Stomach (tissue), 9 donors: ENCODE data around the gene IQCB1. TPM values are rescaled to one million over a fixed set of nuclear protein-coding genes. Genes with fewer than 3 reads are reported as not detected.
A peak's percentile ranks its signal among the peaks of the same experiment; 100 is the strongest.

Source experiments
- DNase-seq, 2 donors: peaks; one replicate each; pipeline versions ENCODE4 v3.0.0 to v3.0.0-alpha.2; 2013 to 2019
- H3K27ac ChIP-seq, 5 donors: fragments of 200-600 bp in 4 of 5; sonication (generic) in 4 of 5; one replicate each; pipeline ENCODE4 v1.5.1; 2013 to 2019; ENCODE audit warnings: mild to moderate bottlenecking in 1 of 5, moderate library complexity in 1 of 5
- H3K27me3 ChIP-seq, 3 donors: fragments of 200-600 bp; sonication (generic); one replicate each; pipeline ENCODE4 v1.5.1; 2017 to 2019; ENCODE audit warnings: mixed run types in 1 of 3
- H3K36me3 ChIP-seq, 4 donors: fragments of 200-600 bp; sonication (generic); 1 replicate in 3 of 4; 2 replicates in 1 of 4; pipeline ENCODE4 v1.5.1; 2016 to 2019
- H3K4me1 ChIP-seq, 4 donors: fragments of 200-600 bp; sonication (generic); one replicate each; pipeline ENCODE4 v1.5.1; 2016 to 2019
- H3K4me3 ChIP-seq, 4 donors: fragments of 200-600 bp; sonication (generic) in 3 of 4; one replicate each; pipeline ENCODE4 v1.5.1; 2016 to 2019; ENCODE audit warnings: mild to moderate bottlenecking in 1 of 4
- H3K9me3 ChIP-seq, 4 donors: fragments of 200-600 bp; sonication (generic); one replicate each; pipeline ENCODE4 v1.5.1; 2016 to 2019
- EP300 ChIP-seq: sonication (generic); formaldehyde crosslinking; IDR thresholded peaks from one replicate; pipeline ENCODE4 v1.6.1; 2017; ENCODE audit warnings: antibody characterized with exemption
- POLR2A ChIP-seq, 4 donors: fragments of 450-650 bp; IDR thresholded peaks; one replicate each; pipeline ENCODE4 v1.6.1; 2016; ENCODE audit warnings: antibody characterized with exemption in 4 of 4, control low read depth in 2 of 4, mild to moderate bottlenecking in 1 of 4, moderate library complexity in 1 of 4
- POLR2AphosphoS5 ChIP-seq, 3 donors: sonication (generic); formaldehyde crosslinking; IDR thresholded peaks; one replicate each; pipeline ENCODE4 v1.6.1; 2016; ENCODE audit warnings: antibody characterized with exemption in 3 of 3
- WGBS, 5 donors: extraction: QIAGEN DNeasy Blood & Tissue Kit in 3 of 5; methylation state at CpG; one replicate each; pipeline versions ENCODE4 v1.1.5 to v1.1.7; 2013 to 2018; 5-methylcytosine and 5-hydroxymethylcytosine counted together
- intact Hi-C: fragments of 100-400 bp; cut with DNase I; formaldehyde crosslinking; loops from one replicate; pipeline ENCODE4 v1.15.1; 2023; ENCODE audit warnings: low total_unique reads
- polyA plus RNA-seq, 3 donors: library from polyadenylated mRNA; stranded (reverse); fragments of 200-250 nt; gene quantifications; one replicate each; pipeline ENCODE4 v1.2.3, GENCODE V29; 2013
- total RNA-seq, 5 donors: library from RNA; depleted of rRNA; stranded (reverse); fragments of >200 nt; gene quantifications; one replicate each; pipeline versions ENCODE4 v1.1.0 to v1.2.3, GENCODE V29; 2014 to 2016
- TF ChIP-seq, protein P1 (sequence below), 7 experiments: fragments of 450-650 bp in 4 of 7; fragments of 200-600 bp in 3 of 7; sonication (generic) in 3 of 7; IDR thresholded peaks; one replicate each; pipeline ENCODE4 v1.5.1; 2016 to 2019; ENCODE audit warnings: antibody characterized with exemption in 7 of 7, control low read depth in 2 of 7, mild to moderate bottlenecking in 1 of 7
- donor health status: healthy with polysubstance abuse.
- donor health status: Bipolar disorder and iron deficiency.
- donor health status: healthy.

The IQCB1 gene
- total and polyA plus RNA-seq, 8 donors, result 1.8 to 40.6 (median 8.8) TPM

DNA sequence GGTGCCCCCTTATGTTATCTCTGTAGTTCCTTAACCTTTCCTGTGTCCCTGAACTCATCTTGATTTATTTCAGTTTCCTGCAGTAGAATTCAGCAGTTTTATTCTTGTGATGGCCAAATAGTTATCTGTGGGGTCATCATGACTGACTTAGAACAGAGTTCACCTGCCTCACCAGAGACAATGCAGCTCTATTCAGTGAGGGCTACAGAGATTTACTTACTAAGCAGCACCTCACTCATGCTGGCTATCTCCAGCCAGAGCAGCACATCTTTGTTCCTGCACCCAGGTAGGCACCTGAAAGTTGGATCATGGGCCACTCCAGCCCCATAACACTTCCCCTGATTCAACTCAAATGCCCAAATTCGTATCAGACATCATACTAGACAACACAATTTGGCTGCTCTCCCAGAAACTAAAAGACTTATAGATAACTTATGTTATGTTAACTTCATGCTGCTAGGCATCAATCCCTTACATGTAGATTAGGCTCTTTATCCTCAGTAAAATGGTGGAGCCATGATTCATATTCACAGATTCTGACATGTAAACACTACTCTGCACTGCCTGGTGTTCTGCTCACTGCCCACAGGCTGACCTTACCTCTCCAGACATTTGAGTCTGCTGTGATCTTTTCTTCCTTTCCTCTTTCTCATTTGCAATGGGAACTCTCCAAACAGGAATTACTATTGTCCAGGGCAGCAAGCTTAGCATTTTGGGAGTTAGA, 76.0 kb downstream of the IQCB1 start:
- intact Hi-C loops, result no loop called here
- H3K4me1 ChIP-seq, result no peaks in the 10 kb centered on the region
- no peaks in the 10 kb centered on the region for H3K27me3 ChIP-seq
- H3K36me3 ChIP-seq, result no peaks in the 10 kb centered on the region
- no peak overlapping the region for H3K27ac ChIP-seq
- H3K9me3 ChIP-seq, result no peaks in the 10 kb centered on the region
- H3K4me3 ChIP-seq, result no peak overlapping the region
- WGBS, 5 donors, result 17 to 50% (median 23%) methylated on average over 1 of the region's 1 CpG
- TF ChIP-seq EP300 (no peak), POLR2AphosphoS5 (IDR thresholded peaks at IDR 0.05) (no peak), POLR2A (IDR thresholded peaks at IDR 0.05) (no peak)
- TF ChIP-seq, protein P1, sequence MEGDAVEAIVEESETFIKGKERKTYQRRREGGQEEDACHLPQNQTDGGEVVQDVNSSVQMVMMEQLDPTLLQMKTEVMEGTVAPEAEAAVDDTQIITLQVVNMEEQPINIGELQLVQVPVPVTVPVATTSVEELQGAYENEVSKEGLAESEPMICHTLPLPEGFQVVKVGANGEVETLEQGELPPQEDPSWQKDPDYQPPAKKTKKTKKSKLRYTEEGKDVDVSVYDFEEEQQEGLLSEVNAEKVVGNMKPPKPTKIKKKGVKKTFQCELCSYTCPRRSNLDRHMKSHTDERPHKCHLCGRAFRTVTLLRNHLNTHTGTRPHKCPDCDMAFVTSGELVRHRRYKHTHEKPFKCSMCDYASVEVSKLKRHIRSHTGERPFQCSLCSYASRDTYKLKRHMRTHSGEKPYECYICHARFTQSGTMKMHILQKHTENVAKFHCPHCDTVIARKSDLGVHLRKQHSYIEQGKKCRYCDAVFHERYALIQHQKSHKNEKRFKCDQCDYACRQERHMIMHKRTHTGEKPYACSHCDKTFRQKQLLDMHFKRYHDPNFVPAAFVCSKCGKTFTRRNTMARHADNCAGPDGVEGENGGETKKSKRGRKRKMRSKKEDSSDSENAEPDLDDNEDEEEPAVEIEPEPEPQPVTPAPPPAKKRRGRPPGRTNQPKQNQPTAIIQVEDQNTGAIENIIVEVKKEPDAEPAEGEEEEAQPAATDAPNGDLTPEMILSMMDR (IDR thresholded peaks at IDR 0.05), result no peak
- DNase-seq, result no peak

DNA sequence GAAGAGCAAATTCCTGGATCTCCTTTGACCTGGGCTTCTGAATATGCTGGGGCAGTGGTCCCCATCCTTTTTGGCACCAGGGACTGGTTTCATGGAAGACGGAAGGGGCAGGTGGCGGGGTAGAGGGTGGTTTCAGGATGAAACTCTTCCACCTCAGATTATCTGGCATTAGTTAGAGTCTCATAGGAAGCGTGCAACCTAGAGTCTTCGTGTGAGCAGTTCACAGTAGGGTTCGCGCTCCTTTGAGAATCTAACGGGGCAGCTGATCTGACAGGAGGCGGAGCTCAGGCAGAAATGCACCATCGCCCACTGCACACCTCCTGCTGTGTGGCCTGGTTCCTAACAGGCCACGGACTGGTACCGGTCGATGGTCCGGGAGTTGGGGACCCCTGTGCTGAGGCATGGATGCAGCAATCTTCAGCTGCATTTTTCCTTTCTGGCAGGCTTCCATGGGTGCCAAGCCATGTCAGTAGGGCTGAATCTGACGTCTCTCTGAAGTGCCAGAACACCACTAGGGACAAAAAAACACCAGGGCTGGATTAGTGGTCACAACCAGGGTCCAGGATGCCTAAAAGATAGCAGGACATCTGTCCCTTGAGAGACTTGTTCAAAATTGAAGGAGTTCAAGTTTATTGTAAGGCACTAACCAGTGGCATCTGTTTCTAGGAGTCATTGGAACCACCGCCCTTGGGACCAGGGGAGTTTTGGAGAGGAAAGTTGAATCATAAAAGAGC, 76.9 kb downstream of the IQCB1 start:
- WGBS, 5 donors, result 87 to 90% (median 87%) methylated on average over 12 to 15 of the region's 15 CpGs
- H3K4me1 ChIP-seq, result no peaks in the 10 kb centered on the region
- H3K4me3 ChIP-seq, result no peak overlapping the region
- no peak for TF ChIP-seq POLR2AphosphoS5 (IDR thresholded peaks at IDR 0.05)
- no peak for TF ChIP-seq POLR2A (IDR thresholded peaks at IDR 0.05)
- TF ChIP-seq EP300, result no peak
- TF ChIP-seq, protein P1 (IDR thresholded peaks at IDR 0.05), result no peak
- no peak overlapping the region for H3K27ac ChIP-seq
- H3K9me3 ChIP-seq, result no peaks in the 10 kb centered on the region
- no peak for DNase-seq
- intact Hi-C loops, result no loop called here
- no peaks in the 10 kb centered on the region for H3K27me3 ChIP-seq
- H3K36me3 ChIP-seq, result no peaks in the 10 kb centered on the region

DNA sequence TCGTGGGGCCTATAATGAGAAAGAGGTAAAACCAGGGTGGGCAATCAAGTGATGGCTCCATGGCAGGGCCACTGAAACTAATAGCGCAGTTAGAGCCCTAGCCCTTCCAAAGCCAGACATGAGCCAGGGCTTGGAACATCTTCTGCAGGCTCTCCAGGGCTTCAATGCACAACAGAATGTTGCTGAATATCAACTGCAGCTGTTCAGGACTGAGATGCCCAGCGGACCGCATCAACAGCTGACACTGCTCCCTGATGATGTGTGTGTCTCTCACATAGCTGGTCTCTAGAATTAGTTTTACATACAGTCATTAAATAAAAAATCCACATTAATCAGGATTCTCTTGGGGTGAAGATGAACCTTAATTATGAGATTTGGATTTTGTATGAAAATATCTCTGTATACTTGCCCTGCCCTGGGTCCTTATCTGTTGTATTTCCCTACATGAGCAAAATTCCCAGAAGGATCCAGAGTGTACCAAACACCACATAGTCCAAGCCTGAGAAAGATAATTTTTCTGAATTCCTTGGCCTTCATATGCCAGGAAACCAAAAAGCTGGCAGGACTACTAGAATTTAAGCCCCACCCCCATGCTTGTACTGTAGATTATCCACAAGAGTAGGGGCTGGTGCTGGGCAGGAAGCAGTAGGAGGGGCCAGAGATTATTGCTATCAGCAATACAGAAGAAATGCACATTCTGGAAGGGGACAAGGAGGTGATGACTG, 77.6 kb downstream of the IQCB1 start:
- no peak for TF ChIP-seq POLR2AphosphoS5 (IDR thresholded peaks at IDR 0.05)
- TF ChIP-seq POLR2A (IDR thresholded peaks at IDR 0.05), result no peak
- TF ChIP-seq, protein P1 (IDR thresholded peaks at IDR 0.05), result no peak
- TF ChIP-seq EP300, result no peak
- Histone ChIP-seq H3K4me1 (no peaks in the 10 kb centered on the region), H3K4me3 (no peak overlapping the region), H3K36me3 (no peaks in the 10 kb centered on the region), H3K27me3 (no peaks in the 10 kb centered on the region), H3K9me3 (no peaks in the 10 kb centered on the region), H3K27ac (no peak overlapping the region)
- WGBS, 5 donors, result 76 to 83% (median 77%) methylated on average over 4 of the region's 4 CpGs
- peak in 1 of 2 donors; percentile 16 for DNase-seq
- intact Hi-C loops, result no loop called here

DNA sequence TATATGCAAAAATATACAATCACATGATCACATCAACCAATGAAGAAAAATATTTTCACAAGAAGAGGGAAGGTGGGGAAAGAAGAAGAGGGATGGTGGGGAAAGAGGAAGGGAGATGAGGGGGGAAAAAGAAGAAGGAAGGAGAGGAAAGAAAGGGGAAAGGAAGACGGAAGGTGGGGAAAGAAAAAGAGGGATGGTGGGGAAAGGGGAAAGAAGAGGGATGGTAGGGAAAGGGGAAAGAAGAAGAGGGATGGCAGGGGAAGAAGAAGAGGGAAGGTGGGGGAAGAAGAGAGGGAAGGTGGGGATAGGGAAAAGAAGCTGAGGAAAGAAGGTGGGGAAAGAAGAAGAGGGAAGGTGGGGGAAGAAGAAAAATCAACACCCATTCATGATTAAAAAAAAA, 82.1 kb downstream of the IQCB1 start:
- no peak overlapping the region for H3K4me3 ChIP-seq
- no peaks in the 10 kb centered on the region for H3K27me3 ChIP-seq
- intact Hi-C loops, result no loop called here
- TF ChIP-seq POLR2AphosphoS5 (IDR thresholded peaks at IDR 0.05) (no peak), EP300 (no peak), POLR2A (IDR thresholded peaks at IDR 0.05) (no peak)
- TF ChIP-seq, protein P1 (IDR thresholded peaks at IDR 0.05), result no peak
- H3K4me1 ChIP-seq, result peaks cover 9 to 22% (median 15%) of the 10 kb centered on the region in 4 donors
- no peak for DNase-seq
- H3K9me3 ChIP-seq, result no peaks in the 10 kb centered on the region
- no peaks in the 10 kb centered on the region for H3K36me3 ChIP-seq
- H3K27ac ChIP-seq, result no peak overlapping the region
- whole genome bisulfite sequencing, 5 donors, result 28 to 47% (median 33%) methylated on average over 1 of the region's 1 CpG
